Upper lobe of left lung (tissue), 6 donors: ENCODE measurements around the gene SRGAP3. TPM values are rescaled to one million over a fixed set of nuclear protein-coding genes. Genes with fewer than 3 reads are reported as not detected.

ENCODE experiments used
- ATAC-seq, 2 donors: fragments of 200-7000 bp; cut with Tn5 transposase; one replicate each; pipeline ENCODE4 v1.9.1; 2022; ENCODE audit warnings: mild to moderate bottlenecking in 2 of 2, moderate library complexity in 2 of 2; ENCODE audit not compliant: low FRiP score in 2 of 2
- DNase-seq, 2 donors: peaks; one replicate each; pipeline ENCODE4 v3.0.0-alpha.2; 2019 to 2020
- H3K27ac ChIP-seq, 4 donors: fragments of 200-600 bp; sonication (generic); one replicate each; pipeline ENCODE4 v1.5.1; 2016 to 2019
- H3K27me3 ChIP-seq, 4 donors: fragments of 200-600 bp; sonication (generic); one replicate each; pipeline ENCODE4 v1.5.1; 2017 to 2019
- H3K36me3 ChIP-seq, 4 donors: fragments of 200-600 bp; sonication (generic); one replicate each; pipeline ENCODE4 v1.5.1; 2016 to 2019
- H3K4me1 ChIP-seq, 4 donors: fragments of 200-600 bp; sonication (generic); one replicate each; pipeline ENCODE4 v1.5.1; 2018 to 2019
- H3K4me3 ChIP-seq, 4 donors: fragments of 200-600 bp; sonication (generic); one replicate each; pipeline ENCODE4 v1.5.1; 2017 to 2019; ENCODE audit warnings: mild to moderate bottlenecking in 2 of 4, moderate library complexity in 1 of 4
- H3K9me3 ChIP-seq, 4 donors: fragments of 200-600 bp; sonication (generic); one replicate each; pipeline ENCODE4 v1.5.1; 2018 to 2019
- CTCF ChIP-seq, 6 experiments: fragments of 450-650 bp in 4 of 6; fragments of 200-600 bp in 2 of 6; sonication (generic) in 2 of 6; IDR thresholded peaks; one replicate each; pipeline ENCODE4 v1.5.1; 2016 to 2019; ENCODE audit warnings: antibody characterized with exemption in 6 of 6
- EP300 ChIP-seq, 4 donors: sonication (generic); formaldehyde crosslinking; IDR thresholded peaks; one replicate each; pipeline ENCODE4 v1.5.1; 2017; ENCODE audit warnings: antibody characterized with exemption in 4 of 4, control low read depth in 2 of 4
- POLR2A ChIP-seq, 4 donors: fragments of 450-650 bp; IDR thresholded peaks; one replicate each; pipeline ENCODE4 v1.5.1; 2016 to 2017; ENCODE audit warnings: antibody characterized with exemption in 4 of 4, mild to moderate bottlenecking in 2 of 4
- POLR2AphosphoS5 ChIP-seq, 2 donors: sonication (generic); formaldehyde crosslinking; IDR thresholded peaks; one replicate each; pipeline ENCODE4 v1.5.1; 2017; ENCODE audit warnings: antibody characterized with exemption in 2 of 2
- WGBS, 2 donors: methylation state at CpG; one replicate each; pipeline ENCODE4 v1.1.5; 2017 to 2018; 5-methylcytosine and 5-hydroxymethylcytosine counted together
- total RNA-seq, 6 donors: library from RNA; depleted of rRNA in 4 of 6; stranded (reverse); fragments of >200 nt in 4 of 6; gene quantifications; one replicate each; pipeline versions ENCODE4 v1.1.0 to v1.2.1, GENCODE V29; 2016 to 2021
- donor health status: DM: no; HTN: no; CAD: no; lungs with moderate emphysema.
- donor health status: DM: no; HTN: yes; CAD: no; lungs with severe emphysema.

Gene SRGAP3
- total RNA-seq, 6 donors from 2014 or later = 4.6 to 29.6 (median 11.4) TPM

GRCh38 chr3:9072667-9073009 is 176.8 kb downstream of the SRGAP3 start:
- ATAC-seq = no peak
- Histone ChIP-seq H3K27ac (no peak overlapping the region), H3K27me3 (no peaks in the 10 kb centered on the region), H3K36me3 (no peaks in the 10 kb centered on the region), H3K4me1 (peaks cover 0 to 1% (median under 1%) of the 10 kb centered on the region in 4 donors), H3K9me3 (no peaks in the 10 kb centered on the region), H3K4me3 (no peak overlapping the region)
- 69 to 77% methylated on average over 6 of the region's 6 CpGs for WGBS, 2 donors
- TF ChIP-seq POLR2AphosphoS5 (IDR thresholded peaks at IDR 0.05) = no peak
- no peak for TF ChIP-seq EP300 (IDR thresholded peaks at IDR 0.05)
- TF ChIP-seq CTCF (IDR thresholded peaks at IDR 0.05) = no peak
- no peak for TF ChIP-seq POLR2A (IDR thresholded peaks at IDR 0.05)
- DNase-seq = no peak

DNA sequence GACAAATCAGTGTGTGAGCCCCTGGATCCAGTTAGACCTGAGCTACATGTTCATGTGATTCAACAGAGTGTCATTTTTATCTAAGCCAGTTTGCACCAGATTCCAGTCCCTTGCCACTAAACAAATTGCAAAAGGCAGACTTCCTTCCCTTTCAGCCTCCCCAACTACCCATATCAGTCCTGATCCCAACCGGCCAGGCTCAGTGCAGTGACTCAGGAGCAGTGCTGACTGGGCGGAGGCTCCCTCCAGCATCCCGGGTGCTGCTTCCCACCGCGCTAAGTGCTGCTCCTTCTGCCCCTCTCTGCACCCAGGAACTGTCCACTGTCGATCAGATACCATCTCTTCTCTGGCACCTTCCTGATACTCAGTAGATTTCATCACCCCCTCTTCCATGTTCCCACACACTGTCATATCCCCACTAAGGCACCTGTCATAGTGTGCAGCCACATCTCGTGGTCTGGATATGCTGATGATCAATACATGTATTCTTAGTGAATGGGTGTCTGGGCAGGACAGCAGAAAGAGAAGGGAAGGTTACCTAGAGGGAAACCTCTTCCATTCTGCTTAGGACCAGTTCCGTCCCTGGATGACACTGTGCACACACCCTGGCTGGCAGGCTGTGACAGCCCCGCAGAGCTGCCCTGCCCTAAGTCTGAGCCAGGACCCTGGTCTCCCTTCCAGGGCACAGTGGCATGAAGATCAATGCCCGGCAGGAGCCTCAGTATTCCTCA is 177.3 kb downstream of the SRGAP3 start:
- ATAC-seq (no peak), DNase-seq (peak in 1 of 2 donors; percentile 32)
- Histone ChIP-seq H3K9me3 (no peaks in the 10 kb centered on the region), H3K27ac (no peak overlapping the region), H3K4me1 (peaks cover 0 to 5% (median 2%) of the 10 kb centered on the region in 4 donors), H3K36me3 (no peaks in the 10 kb centered on the region), H3K27me3 (no peaks in the 10 kb centered on the region), H3K4me3 (no peak overlapping the region)
- 73 to 78% methylated on average over 9 to 10 of the region's 10 CpGs for WGBS, 2 donors
- no peak for TF ChIP-seq POLR2A (IDR thresholded peaks at IDR 0.05)
- TF ChIP-seq EP300 (IDR thresholded peaks at IDR 0.05) = no peak
- TF ChIP-seq POLR2AphosphoS5 (IDR thresholded peaks at IDR 0.05) = no peak
- no peak for TF ChIP-seq CTCF (IDR thresholded peaks at IDR 0.05)

DNA sequence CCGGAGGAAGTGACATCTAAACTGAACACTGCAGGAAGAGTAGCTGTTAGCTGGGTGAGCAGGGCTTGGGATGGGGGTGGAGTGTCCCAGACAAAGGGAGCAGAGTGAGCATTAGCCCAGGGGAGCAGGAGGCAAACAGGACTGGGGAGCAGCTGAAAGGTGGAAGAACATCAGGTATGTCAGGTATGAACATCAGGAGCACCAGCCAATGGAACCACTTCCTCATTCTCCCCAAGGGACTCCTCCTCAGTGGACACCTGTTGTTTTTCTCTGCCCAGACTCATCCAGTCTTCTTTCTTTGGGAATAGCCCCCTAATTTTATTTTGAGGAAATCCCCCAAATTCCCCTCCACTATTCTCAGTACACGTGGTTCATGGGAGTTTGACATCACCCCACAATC is 178.5 kb downstream of the SRGAP3 start:
- Histone ChIP-seq H3K27ac (no peak overlapping the region), H3K27me3 (no peaks in the 10 kb centered on the region), H3K9me3 (no peaks in the 10 kb centered on the region), H3K4me3 (no peak overlapping the region), H3K4me1 (peaks cover 0 to 6% (median 2%) of the 10 kb centered on the region in 4 donors), H3K36me3 (no peaks in the 10 kb centered on the region)
- ATAC-seq = no peak
- WGBS, 2 donors = 83 to 93% methylated on average over 2 of the region's 2 CpGs
- TF ChIP-seq EP300 (IDR thresholded peaks at IDR 0.05) (no peak), POLR2A (IDR thresholded peaks at IDR 0.05) (no peak), POLR2AphosphoS5 (IDR thresholded peaks at IDR 0.05) (no peak), CTCF (IDR thresholded peaks at IDR 0.05) (no peak)
- no peak for DNase-seq

GRCh38 chr3:9069971-9070370 is 179.5 kb downstream of the SRGAP3 start:
- H3K4me3 ChIP-seq = no peak overlapping the region
- no peak overlapping the region for H3K27ac ChIP-seq
- H3K9me3 ChIP-seq = no peaks in the 10 kb centered on the region
- no peaks in the 10 kb centered on the region for H3K36me3 ChIP-seq
- H3K27me3 ChIP-seq = no peaks in the 10 kb centered on the region
- no peak for TF ChIP-seq EP300 (IDR thresholded peaks at IDR 0.05)
- TF ChIP-seq POLR2AphosphoS5 (IDR thresholded peaks at IDR 0.05) = no peak
- no peak for TF ChIP-seq POLR2A (IDR thresholded peaks at IDR 0.05)
- no peak for TF ChIP-seq CTCF (IDR thresholded peaks at IDR 0.05)
- H3K4me1 ChIP-seq = peaks cover 0 to 6% (median 2%) of the 10 kb centered on the region in 4 donors
- WGBS, 2 donors = 92 to 93% methylated on average over 1 of the region's 1 CpG
- DNase-seq (no peak), ATAC-seq (no peak)

DNA sequence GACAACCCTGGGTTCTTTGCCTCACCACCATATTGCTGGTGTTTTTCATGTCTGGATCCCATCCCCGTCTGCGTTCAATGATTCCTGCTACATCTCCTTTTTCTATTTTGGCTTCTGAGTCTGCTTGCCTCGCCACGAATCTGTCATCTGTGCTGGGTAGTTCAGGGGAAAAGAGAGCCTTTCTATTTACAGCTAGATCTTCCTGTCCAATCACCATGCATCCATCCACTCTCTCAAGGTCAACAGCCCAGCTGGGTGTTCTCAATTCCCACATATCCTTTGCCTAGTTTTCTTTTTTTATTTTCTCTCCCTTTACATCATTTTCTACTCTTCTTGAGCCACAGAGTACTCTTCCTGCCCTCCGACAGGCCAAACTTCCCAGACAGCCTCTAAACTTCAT is 181.4 kb downstream of the SRGAP3 start:
- no peak overlapping the region for H3K4me3 ChIP-seq
- peaks cover 0 to 6% (median 2%) of the 10 kb centered on the region in 4 donors for H3K4me1 ChIP-seq
- TF ChIP-seq POLR2AphosphoS5 (IDR thresholded peaks at IDR 0.05) = no peak
- 58 to 60% methylated on average over 5 of the region's 5 CpGs for WGBS, 2 donors
- H3K9me3 ChIP-seq = no peaks in the 10 kb centered on the region
- no peaks in the 10 kb centered on the region for H3K27me3 ChIP-seq
- DNase-seq = no peak
- no peak for ATAC-seq
- no peaks in the 10 kb centered on the region for H3K36me3 ChIP-seq
- H3K27ac ChIP-seq = peak overlapping the region in 1 of 4 donors; percentile 20
